ENCODE measurements around the gene SMOC2.

SMOC2 gene

DNA sequence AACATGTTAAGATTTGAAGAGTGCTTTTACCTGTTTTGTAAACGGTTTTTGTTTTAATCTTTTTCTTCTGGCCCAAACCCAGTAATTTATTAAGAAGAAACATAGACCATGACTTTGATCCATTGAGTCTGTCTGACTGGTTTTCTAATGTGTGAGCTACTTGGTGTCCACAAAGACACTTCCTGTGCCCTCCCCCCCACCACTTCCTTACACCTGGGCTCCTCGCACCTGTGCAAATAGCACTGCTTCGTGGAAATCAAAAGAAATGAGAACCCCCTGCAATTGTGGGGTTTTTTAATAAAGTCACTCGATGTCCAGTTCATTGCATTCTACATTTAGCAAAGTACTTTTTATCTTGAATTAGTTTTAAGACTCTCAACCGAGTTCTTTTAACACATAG lies 65.5 kb downstream of the SMOC2 start:
- Histone ChIP-seq H3K27ac (no peak overlapping the region), H3K4me3 (no peak overlapping the region)

DNA sequence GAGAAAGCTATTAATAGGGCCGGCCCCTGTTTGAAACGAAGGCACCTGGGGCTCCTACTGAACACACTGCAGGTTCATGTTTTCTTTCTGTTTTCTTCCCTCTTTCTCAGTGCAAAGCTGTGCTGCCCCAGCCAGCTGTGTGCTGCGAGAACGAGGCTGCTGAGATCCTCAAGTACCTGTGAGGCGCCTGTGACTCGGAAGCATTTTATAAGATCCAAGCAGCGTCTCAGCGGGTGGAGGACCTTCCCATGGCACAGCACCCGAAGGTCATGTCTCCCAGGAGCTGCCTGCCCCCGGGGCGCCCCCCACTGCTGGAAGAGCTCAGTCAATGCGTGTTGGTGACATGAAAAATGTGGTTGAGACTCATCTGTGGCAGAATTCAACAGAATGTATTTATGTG lies 66.3 kb downstream of the SMOC2 start:
- Histone ChIP-seq H3K27ac (no peak overlapping the region), H3K4me3 (no peak overlapping the region)

DNA sequence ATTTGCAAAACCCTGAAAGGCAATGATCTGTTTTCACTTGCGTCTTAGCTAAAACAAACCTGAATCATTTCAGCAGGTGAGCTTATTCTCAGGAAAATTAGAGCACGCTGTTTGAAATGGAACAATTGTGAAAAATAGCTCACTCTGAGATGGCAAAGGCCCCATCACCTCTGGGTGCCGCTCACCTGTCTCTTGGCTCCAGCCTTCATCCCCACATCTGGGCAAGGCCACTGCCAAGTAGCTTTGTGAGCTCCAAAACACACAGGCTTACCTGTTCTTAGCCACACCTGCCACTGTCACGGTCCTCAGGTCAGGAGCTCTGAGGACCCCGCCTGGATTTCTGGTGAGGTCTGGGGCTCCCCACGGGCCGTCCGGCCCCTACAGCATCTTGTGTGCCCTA lies 66.7 kb downstream of the SMOC2 start:
- Histone ChIP-seq H3K4me3 (no peak overlapping the region), H3K27ac (no peak overlapping the region)

DNA sequence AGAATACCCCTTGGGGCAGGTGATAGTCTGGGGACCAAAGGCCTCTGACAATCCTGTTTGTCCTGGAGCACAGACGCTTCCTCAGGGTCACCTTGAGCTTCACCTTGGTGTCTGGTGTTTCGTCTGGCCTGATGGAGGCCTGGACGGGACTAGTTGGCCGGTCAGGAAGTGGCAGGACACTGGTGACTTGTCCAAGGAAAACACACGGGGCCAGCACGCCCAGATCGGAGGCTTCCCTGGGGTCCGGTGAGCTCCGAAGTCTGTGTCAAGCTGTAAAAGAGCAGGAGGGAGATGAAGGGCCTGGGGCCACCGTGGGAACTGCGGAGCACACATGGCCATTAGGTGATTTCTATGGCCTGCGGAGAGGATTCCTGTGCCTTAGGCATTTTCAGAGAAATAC lies 67.9 kb downstream of the SMOC2 start:
- Histone ChIP-seq H3K4me3 (no peak overlapping the region), H3K27ac (no peak overlapping the region)

DNA sequence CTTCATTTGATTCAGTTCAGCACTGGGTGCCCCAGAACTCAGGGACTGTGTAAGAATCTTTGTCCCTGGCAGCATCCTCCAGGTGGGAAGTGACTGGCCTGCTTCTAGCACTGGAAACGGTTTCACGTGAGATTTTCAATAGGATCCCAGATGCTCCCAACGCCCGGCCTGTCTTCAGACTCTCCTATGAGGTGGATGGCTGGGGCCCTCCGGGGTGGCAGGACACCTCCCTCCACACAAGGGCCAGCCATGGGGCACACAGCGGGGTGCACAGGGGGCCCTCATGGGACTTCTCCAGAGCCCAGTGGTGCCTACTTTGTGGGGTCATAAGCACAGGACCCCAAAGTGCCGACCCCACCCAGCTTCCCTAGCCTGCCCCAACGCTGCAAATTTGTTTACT lies 72.8 kb downstream of the SMOC2 start:
- H3K27ac ChIP-seq = peak overlapping the region in 4 of 21 experiments; percentile 12 to 57 (median 47)
- no peak overlapping the region for H3K4me3 ChIP-seq

DNA sequence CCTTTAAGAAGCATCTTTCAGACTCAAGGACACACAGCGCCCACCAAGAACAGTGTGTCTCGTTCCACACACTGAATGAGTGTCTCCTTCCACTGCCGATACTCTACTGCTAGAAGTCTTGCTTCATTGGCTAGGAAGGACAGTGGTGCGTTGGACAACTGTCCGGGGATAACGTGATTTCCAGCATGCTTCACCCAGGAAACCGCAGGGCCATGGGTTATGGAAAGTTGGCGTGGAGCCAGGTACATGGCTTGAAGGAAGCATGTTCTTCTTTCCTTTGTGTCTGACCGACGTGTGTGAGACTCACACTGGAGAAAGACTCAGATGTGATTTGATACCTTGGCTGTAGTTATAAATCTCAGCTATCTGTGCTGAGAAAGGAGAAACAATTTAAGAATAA lies 73.2 kb downstream of the SMOC2 start:
- peak overlapping the region in 2 of 21 experiments; percentile 12 to 44 for H3K27ac ChIP-seq

DNA sequence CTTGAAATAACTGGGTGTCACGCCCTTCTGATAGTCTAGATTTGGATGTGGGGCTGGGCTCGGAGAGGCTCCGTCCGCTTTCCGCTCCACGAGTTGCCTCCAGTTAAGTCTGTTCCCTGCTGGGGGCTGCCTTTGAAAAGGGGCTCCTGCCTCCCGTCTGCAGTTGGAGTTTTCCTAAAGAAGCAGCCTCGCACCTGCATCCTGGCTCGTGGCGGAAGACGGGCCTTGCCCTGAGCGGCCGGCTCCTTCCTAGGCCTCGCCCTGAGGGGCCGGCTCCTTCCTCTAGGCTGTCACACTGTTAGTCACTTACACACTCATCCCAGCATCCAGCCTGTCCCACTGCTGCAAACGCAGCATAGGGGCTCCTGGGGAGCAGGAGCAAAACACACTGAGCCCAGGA lies 74.4 kb downstream of the SMOC2 start:
- H3K4me3 ChIP-seq = no peak overlapping the region
- H3K27ac ChIP-seq = no peak overlapping the region

More for the DNA sequence above, 73.2 kb downstream of the SMOC2 start:
- no peak overlapping the region for H3K4me3 ChIP-seq

DNA sequence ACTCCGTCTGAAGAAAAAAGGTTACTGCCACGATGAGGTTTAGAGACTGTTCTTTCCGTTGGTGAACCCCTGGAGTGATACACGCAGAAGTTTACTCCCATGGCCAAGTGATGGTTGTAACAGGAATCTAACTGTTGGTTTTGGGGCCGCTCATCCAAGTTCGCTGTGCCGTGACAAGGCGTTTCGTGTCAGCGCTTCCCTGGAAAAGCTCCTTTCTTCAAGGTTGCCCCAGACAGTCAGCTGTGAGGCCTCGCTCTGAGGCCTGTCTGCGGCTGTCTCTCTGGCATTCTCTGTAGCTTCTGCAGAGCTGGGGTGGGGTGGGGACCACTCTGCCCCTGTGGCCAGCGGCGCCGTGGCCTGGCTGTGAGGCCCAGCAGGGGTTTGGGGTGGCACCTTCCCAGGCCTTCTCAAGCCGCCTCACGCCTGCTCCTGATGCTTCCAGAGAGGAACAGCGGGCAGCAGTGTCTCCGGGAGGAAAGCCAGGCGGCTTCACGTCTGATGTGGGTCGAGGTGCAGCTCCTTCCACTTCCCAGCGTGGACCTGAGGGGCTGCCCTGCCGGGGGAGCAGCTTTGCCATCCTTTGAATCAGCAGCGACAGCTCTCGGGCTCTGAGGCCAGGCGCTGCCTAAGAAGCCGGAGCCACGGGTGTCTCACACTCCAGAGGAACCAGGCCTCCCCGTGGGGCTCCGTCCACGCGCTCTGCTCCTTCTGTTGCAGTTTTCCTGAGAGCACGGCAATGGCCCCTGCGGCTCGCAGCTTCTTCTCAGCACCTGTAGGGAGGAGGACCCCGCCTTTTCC lies 76.2 kb downstream of the SMOC2 start:
- Histone ChIP-seq H3K4me3 (no peak overlapping the region), H3K27ac (no peak overlapping the region)

DNA sequence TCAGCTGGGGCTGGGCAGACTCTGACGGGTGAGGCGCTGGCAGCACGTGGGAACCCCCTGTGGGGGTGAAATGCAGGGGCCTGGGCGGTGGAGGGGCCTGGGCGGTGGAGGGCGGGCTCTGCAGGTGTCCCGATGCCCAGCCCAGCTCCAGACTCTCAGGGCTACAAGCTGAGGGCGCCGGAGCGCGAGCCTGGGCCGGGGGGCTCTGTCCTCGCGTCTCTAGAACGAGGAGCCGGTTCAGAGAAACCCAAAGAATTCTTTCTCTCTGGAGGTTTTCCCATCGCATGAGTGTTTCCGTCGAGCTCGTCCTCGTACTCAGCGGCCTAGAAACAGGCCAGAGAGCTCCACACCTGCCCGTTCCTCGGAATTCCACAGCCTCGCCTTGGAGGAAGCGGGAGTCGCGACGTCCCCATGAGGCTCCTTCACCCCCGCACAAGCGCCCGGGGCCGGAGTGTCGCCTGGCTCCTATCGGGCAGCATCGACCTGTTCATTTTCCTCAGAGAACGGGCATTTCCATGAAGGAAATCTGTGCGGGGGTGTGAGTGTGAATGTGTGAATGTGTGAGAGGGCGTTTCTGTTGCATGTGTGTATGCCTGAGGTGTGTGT lies 76.9 kb downstream of the SMOC2 start:
- no peak overlapping the region for H3K27ac ChIP-seq
- H3K4me3 ChIP-seq = no peak overlapping the region

DNA sequence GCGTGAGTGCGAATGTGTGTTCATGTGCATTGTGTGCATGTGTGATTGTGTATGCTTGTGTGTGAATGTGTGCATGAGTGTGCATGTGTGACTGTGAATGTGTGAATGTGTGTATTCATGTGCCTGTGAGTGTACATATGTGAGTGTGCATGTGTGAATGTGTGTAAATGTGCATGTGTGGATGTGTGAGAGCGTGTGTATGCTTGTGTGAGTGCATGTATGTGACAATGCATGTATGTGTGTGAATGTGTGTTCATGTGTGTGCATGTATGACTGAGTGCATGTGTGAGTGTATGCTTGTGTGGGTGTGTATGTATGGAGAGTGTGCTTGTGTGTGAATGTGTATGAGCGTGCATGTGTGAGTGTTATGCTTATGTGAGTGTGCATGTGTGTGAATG lies 77.4 kb downstream of the SMOC2 start:
- Histone ChIP-seq H3K4me3 (no peak overlapping the region), H3K27ac (no peak overlapping the region)

DNA sequence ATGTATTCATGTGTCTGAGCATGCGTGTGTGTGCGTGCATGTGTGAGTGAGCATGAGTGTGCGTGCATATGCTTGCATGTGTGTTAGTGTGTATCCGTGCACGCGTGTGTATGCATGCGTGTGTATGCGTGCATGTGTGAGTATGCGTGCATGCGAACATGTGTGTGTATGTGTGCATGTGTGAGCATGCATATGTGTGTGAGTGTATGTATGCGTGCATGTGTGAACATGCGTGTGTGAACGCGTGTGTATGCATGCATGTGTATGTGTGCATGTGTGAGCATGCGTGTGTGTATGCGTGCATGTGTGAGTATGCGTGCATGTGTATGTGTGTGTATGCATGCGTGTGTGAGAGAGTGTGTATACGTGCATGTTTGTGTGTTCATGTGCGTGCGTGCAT lies 77.9 kb downstream of the SMOC2 start:
- no peak overlapping the region for H3K4me3 ChIP-seq
- H3K27ac ChIP-seq = no peak overlapping the region

DNA sequence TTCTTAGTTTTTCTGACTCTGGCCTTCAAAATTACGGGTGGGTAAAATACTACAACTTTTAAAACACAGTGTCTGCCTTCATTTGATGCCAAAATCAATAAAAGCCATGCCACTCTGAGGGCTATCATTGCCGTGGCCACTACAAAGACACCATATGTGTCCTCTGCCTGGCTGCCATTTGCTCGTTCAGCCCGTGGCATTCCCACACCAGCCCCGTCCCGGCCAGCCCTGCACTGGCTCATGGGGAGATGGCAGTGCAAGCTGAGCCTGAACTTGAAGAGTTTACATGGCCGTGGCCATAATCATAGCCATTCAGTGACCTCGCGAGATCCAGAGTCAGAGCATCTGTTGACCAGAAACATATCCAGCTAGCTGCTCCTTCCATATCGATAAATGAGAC lies 79.2 kb downstream of the SMOC2 start:
- no peak overlapping the region for H3K27ac ChIP-seq
- H3K4me3 ChIP-seq = no peak overlapping the region

DNA sequence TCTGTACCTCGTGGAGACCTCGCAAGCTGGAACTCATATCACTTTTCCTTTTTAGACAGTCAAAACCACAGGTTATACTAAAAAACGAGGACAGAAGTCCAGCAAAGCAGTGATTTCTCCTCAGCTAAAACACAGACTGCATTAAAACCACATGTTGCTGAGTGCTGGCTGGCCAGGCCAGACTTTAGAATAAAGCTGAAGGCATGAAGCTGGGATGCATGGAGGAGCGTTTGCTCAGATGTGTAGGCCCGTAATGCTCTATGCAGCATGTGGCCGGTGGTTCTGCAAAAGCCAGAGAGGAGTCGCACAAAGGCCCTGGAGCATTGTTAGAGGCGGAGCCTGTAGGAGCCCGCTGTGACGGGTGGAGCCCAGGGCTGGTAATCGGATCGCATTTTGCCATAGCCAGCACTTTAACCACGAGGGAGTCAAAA lies 83.6 kb downstream of the SMOC2 start:
- Histone ChIP-seq H3K4me3 (no peak overlapping the region), H3K27ac (no peak overlapping the region)

DNA sequence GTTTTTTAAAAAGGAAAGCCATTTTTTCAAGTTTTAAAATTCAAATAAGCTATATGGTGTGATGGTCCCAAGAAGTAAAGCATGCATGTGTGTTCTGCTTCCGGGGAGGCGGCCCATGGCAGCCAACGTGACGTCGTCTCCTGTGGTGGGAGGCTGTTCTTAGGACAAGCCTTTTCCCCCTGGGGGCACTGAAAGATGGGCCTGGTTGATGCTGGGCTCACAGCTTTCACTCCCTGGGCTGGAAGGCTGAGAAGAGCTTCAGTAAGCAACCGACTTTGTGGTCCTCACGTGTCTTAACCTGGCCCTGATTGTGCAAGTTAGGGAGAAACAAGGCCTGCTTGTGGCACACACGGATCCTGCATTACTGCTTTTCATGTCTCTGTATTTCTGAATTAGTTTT lies 84.1 kb downstream of the SMOC2 start:
- Histone ChIP-seq H3K27ac (peak overlapping the region in 1 of 21 experiments; percentile 36), H3K4me3 (no peak overlapping the region)

DNA sequence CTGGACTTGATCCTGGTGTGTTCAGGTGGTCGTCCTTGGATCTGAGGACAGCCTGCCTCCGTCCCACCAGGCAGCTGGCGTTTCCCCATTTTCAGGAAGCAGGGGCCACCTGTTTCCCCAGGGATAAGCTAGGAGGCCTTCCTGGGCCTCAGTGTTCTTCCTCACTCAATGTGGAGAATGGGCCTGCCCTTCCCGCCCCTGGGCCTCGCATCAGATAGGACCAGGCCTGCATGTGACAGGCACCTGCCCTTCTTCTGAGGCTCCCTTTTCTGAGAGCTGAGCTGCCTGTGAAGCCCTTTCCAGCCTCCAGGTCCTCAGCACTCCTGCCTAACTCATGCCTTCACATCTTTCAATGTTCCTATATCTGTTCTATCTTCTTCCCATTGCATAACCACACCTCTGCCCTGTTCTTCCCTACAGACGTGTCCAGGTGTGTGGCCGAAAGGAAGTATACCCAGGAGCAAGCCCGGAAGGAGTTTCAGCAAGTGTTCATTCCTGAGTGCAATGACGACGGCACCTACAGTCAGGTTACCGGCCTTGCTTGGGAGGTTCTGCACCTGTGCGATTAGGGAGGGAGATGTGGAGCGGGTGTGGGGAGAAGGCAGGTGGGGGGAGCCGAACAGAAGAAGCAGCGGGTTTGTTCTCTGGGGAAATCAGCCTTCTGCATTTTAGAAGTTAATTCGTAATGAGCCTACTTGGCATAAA lies 85.1 kb downstream of the SMOC2 start:
- H3K27ac ChIP-seq = peak overlapping the region in 1 of 21 experiments; percentile 11

DNA sequence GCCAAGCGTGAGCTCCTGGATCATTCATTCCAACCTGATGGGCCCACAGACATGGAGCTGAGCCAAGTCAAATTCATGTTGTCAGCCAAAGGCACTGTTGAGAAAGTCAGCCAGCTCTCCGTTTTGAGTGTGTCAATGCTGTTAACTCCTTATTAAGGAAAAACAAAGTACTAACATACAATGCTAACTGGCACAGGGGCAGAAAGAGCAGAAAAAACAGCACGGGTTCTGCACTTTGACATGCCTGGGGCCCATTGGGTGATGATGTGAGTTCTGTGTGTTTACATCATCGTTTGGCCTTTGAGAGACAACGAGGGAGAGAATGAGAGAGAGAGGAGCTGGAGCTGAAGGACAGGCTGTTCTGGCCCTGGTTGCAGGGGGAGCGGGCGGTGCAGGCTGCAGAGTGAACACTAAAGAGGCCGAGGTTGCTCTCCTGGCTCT lies 85.9 kb downstream of the SMOC2 start:
- Histone ChIP-seq H3K27ac (peak overlapping the region in 2 of 21 experiments; percentile 7 to 43), H3K4me3 (no peak overlapping the region)

More for the DNA sequence above, 85.1 kb downstream of the SMOC2 start:
- H3K4me3 ChIP-seq = no peak overlapping the region

DNA sequence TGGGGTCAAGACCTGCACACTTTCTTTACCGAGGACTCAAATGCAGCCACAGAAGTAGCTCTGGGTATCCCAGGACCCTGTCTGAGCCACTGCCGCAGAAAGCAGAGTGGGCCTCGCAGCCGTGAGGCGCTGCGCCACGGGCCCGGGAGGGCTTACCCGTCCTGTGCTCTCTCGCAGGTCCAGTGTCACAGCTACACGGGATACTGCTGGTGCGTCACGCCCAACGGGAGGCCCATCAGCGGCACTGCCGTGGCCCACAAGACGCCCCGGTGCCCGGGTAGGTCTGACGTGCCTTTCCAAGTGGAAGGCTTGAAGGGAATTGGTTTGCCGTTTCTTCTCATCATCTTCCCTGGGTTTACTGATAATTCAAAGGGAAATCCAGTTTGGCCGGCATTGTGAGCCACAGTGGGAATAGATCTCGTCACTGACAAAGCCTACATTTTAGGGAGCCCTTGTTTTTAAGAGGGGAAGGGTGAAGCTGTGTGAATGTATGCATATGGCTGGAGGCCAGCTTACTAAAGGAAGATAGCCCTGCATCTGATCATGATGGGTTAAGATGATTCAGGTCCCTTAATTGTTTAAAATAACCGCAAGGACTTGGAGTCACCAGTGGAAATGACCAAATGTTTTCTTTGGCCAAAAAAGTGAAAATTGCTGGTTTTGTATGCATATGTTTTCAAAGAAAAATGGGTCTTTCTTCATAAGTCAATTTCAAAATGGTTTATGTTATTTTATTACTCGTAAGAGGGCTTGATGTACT lies 86.6 kb downstream of the SMOC2 start:
- H3K4me3 ChIP-seq = no peak overlapping the region
- H3K27ac ChIP-seq = peak overlapping the region in 2 of 21 experiments; percentile 7 to 51

DNA sequence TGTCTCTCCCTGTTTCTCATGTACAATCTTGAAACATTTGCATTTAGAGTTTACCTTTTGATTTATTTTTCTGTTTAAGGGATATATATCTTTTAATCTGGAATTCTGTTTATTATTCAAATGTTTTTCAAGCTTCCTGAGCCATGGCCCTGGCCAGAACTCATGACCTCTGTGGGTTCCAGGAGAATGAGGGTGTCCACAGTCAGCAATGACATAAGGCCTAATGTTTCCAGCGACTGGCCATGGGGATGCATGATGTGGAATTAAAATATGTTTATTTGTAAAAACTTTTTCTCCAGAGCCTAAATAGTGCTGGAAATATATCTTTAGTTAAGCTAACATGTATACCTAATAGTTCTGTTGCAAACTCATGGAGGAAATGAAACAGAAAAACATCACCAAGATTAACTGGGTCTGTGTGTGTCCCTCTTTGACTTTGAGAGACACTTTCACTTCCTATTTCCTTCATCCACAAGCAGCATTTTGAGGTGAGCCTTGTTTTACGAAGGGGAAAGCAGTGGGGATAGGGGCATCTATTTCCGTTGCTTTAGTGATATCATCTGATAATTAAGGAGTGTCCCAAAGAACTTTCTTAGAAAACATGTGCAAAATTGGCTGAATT lies 87.6 kb downstream of the SMOC2 start:
- no peak overlapping the region for H3K27ac ChIP-seq

DNA sequence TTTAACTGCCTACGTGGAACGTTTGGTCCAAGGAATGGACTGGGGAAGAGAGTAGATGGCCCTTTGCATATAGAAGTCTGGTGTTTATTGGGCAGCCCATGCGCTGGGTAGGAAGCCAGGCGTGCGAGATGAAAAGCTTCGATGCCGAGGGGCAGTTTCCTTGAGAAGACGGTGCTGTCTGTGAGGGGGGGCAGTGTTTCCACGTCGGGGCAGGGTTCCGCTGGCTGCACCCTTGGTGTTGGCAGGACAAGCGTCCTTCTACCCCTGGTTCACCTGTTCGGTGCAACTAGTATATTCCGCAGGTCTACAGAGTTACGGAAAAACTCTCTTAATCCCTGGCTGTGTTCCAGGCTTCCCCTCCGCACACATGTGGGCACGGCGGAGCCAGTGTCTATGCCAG lies 88.2 kb downstream of the SMOC2 start:
- no peak overlapping the region for H3K27ac ChIP-seq
- H3K4me3 ChIP-seq = no peak overlapping the region

More for the DNA sequence above, 87.6 kb downstream of the SMOC2 start:
- no peak overlapping the region for H3K4me3 ChIP-seq

DNA sequence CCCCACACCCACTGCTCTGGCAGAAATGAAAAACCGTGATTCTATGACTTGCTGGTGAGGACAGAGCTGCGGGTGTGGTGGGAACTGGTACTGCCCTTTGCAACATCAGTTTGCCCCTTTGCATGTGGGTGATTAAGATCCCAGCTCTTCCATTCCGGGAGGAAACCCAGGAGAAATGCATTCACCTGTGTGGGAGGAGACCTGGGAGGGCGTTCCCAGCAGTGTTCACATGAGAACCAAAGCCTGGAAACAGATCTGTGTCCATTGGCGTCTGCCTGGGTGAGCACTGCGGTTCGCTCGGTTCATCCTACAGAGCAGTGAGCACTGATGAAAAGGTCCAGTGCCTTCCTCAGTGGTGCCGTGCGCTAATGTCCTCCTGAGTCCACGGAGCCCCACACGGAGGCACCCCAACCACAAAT lies 89.7 kb downstream of the SMOC2 start:
- no peak overlapping the region for H3K4me3 ChIP-seq
- H3K27ac ChIP-seq = no peak overlapping the region
